Fibroblast of pulmonary artery (primary cell): ENCODE measurements around the gene PARP15.

ENCODE experiments used
- DNase-seq: peaks from one replicate; pipeline ENCODE4 v3.0.0-alpha.2; 2010; ENCODE audit warnings: low read depth
- H3K4me3 ChIP-seq: replicated peaks from 2 replicates; pipeline ENCODE4 v1.5.1; 2011; ENCODE audit warnings: low read depth, mild to moderate bottlenecking, control low read depth, low read length, moderate library complexity
- TF ChIP-seq, protein P1 (sequence below): IDR thresholded peaks from 2 replicates; pipeline ENCODE4 v1.5.1; 2011; ENCODE audit warnings: mild to moderate bottlenecking, control low read depth, low read length, inconsistent platforms; ENCODE audit errors: missing control alignments

PARP15 gene

DNA sequence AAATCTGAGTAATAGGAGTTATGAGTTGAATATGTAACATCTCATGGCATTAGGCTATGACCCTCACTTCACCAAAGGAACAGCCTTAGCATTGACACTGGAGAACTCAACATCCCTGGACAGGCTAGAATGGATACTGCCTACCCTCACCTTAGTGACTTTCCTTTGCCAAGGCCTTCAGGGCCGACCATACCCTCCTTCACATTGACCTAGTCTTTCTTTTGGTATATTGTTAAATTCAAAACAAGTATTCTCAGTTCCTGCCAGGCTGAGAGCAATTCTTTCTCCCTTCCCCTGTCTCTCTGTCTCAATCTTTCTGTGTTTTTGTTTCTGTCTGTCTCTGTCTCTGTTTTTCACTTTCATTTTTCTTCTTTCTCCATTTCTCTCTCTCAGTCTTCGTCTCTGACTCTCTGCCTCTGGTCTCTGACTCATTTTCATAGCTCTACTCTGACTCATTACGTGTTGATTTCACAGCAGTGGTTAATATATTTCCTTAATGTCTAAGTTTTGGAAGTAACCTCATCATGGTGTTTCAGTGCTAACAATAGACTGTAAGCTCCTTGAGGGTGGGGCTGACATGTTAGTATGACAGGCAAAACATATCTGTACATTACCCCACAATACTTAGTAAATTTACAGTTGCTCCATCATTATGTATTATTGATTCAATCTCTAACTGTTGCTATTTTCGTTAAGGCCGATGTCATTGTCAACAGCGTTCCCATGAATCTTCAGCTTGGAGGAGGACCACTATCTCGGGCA lies 32.5 kb downstream of the PARP15 start:
- H3K4me3 ChIP-seq = no peak overlapping the region
- DNase-seq = peak; percentile 78
- TF ChIP-seq, protein P1, sequence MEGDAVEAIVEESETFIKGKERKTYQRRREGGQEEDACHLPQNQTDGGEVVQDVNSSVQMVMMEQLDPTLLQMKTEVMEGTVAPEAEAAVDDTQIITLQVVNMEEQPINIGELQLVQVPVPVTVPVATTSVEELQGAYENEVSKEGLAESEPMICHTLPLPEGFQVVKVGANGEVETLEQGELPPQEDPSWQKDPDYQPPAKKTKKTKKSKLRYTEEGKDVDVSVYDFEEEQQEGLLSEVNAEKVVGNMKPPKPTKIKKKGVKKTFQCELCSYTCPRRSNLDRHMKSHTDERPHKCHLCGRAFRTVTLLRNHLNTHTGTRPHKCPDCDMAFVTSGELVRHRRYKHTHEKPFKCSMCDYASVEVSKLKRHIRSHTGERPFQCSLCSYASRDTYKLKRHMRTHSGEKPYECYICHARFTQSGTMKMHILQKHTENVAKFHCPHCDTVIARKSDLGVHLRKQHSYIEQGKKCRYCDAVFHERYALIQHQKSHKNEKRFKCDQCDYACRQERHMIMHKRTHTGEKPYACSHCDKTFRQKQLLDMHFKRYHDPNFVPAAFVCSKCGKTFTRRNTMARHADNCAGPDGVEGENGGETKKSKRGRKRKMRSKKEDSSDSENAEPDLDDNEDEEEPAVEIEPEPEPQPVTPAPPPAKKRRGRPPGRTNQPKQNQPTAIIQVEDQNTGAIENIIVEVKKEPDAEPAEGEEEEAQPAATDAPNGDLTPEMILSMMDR = no peak

DNA sequence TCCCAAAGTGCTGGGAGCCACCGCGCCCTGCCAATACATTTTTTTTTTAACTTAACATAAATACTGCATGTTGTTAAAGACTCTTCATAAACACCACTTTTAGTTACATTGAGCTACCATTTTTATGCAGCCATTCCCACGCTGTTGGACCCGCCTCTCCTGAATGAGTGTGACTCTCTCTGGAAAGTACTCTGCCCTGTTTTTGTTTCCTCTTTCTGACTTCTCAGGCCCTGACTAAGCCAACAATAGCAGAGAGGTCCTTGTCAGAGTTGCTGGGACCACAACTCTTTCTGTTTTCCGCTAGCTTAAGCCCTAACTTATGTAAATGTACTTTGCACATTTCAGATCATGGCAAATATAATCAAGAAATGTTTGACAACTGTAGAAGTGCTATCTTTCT lies 35.2 kb downstream of the PARP15 start:
- no peak overlapping the region for H3K4me3 ChIP-seq
- TF ChIP-seq, protein P1 = no peak
- no peak for DNase-seq

DNA sequence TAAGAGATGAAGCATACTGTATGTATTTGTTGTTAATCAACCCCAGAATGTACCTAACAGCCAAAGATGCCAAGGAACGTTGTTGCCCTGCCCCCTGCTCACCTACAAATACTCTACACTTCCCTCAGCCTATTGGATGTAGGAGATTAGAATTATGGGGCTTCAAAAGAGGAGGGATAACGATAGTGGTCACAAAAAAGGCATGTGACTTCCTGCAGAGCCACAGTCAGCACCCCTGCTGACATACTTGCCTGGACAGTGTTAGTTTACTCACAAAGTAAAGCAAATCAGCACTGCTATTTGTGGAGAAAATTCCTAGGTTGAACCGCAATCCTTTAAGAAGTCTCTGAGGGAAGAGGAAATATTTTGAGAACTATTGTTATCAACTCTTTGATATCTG lies 37.9 kb downstream of the PARP15 start:
- no peak for DNase-seq
- no peak overlapping the region for H3K4me3 ChIP-seq
- TF ChIP-seq, protein P1 = no peak

DNA sequence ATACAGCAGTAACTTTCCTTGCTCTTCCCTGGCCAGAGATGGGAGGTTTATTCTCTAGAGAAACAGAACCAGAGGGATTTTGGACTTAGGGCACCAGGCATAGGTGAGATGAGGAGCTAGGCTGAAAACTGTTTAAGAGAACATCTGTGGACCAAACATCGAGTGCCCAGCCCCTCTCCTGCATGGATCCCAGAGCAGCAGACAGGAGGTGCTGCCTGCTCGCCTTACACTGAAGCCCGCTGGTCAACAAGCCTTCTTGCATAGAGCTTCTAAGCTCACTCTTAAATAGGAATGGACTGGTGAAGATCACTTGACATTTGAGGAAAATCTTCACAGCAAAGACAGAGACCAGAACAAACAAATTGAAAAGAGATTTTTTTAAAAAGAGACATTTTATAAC lies 41.2 kb downstream of the PARP15 start:
- no peak for DNase-seq
- TF ChIP-seq, protein P1 = no peak
- H3K4me3 ChIP-seq = no peak overlapping the region

DNA sequence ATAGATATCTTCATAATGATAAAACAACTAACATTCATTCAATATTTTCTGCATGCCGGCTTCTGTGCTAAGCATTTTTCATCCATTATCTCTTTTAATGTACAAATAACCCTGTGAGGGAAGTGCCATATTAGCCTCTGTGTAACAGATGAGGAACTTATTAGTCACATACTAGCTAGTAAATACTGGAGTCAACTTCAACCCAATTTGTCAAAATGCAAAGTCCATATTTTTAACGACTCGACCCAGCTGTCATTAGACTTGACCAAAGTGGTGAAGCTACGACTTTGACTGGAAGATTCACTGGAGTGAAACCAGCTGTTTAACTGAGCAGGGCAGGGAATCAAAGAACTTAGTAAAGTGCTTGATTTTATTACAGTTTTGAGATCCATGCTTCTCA lies 41.6 kb downstream of the PARP15 start:
- no peak overlapping the region for H3K4me3 ChIP-seq
- DNase-seq = no peak
- TF ChIP-seq, protein P1 = no peak

DNA sequence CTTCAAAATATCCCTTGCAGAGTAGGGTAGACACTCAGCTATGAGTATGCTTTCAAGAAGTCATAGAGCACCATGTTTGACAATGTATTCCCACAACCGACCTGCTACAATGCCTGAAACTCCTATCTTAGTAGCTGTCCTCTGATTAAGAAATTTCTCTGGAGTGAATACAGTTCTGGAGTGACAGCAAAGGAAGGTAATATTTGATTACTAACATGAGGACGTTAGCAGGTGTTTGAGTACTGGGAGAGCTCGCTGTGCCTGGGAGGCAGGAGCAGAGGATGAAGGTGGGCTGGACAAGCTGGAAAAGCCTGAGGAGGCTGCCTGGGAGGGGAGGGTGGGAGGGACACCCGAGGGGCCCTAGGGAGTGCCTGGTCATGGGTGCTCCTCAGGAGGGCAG lies 42.9 kb downstream of the PARP15 start:
- TF ChIP-seq, protein P1 = no peak
- H3K4me3 ChIP-seq = no peak overlapping the region
- no peak for DNase-seq

DNA sequence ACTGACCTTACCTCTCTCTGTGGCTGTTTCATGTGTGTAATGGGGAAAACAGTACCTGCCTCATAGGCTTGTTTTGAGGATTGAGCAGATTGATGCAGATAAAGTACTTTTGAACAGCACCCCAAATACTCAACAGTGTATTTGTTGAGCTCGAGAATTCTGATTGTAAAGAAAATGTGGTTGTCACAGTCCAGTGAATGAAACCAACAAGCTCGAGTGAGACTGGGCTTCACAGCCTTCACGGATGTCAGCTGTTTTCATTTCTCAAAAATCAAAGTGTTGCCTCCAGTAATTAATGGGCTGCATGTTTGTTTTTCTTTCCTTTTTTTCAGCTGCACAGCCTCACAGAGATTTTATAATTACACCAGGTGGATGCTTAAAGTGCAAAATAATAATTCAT lies 43.7 kb downstream of the PARP15 start:
- no peak for DNase-seq
- H3K4me3 ChIP-seq = no peak overlapping the region
- TF ChIP-seq, protein P1 = no peak
